GM18508 (cell line): ENCODE measurements around the gene PLXNA2.

Experiments used
- ATAC-seq: cut with Tn5 transposase; IDR thresholded peaks from one replicate; pipeline ENCODE4 v1.9.1; 2021; ENCODE audit warnings: moderate number of reproducible peaks; ENCODE audit not compliant: insufficient read depth, unreplicated experiment

The PLXNA2 gene

DNA sequence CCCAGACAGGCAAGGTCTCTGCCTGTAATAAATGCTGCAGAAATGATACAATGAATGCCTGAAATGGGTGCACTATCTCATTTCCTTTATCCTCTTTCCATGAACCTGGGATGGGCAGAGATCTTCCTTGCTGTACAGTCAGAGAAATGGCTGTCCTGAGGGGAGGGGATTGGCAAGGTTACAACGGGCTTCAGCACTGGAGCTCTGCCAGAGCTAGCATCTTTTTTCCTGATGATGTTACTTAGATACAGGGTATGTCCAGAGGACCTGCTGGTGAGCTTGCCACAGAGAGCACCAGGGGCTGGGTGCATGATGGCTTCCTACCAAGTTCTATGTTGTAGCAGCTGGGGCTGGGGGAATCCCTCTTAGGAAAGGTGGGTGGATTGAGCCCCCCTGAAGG is 115.1 kb downstream of the PLXNA2 start:
- no peak for ATAC-seq

DNA sequence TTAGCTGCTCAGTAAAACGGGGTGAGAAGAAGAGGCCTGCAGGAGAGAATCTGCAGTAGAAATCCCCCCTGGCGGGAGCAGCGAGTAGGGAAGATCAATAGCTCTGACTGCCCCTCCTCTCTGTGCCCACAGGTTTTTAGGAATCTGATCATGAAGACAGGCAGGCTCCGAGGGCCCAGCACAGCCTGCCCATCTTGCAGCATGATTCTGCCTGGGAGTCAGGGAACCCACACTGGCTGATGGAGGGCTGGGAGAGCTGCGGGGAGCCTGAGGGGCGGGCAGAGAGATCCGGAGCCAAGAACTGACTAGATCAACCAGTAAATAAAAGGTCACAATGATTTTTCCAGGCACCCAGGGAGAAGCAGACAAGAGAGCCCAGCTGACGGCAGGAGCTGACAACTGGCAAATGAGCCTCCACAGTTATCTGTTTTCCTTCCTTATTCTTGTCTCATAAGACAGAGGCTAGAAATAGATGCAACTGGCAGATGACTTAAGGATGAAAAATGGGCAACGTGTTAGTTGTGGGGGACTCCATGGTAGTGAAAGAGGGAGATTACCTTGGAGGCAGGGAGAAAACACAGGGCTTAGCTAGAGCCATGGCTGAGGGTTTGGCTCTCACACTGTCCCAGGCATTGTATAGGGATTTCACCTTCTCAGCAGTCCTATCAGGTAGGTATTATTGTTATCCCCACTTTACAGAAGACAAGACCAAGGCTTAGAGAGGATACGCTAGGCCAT is 116.2 kb downstream of the PLXNA2 start:
- ATAC-seq = no peak

DNA sequence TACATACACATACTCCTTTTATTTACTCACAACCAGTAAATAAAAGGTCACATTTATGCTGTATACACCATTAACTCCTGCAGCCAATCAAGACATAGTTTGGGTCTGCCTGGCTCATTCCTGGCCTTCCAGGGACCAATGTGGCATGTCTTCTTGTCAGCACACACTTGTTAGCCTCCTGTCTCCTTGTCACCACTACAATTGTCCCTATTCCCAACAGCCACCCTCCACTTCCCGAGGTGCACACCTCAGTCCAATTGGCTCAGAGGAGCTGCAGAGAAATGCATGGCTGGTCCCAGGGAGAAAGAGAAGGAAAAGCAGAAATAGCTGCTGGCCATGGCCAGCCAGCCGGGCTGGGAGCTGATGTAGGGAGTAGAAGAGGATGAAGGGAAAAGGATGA is 116.9 kb downstream of the PLXNA2 start:
- no peak for ATAC-seq

DNA sequence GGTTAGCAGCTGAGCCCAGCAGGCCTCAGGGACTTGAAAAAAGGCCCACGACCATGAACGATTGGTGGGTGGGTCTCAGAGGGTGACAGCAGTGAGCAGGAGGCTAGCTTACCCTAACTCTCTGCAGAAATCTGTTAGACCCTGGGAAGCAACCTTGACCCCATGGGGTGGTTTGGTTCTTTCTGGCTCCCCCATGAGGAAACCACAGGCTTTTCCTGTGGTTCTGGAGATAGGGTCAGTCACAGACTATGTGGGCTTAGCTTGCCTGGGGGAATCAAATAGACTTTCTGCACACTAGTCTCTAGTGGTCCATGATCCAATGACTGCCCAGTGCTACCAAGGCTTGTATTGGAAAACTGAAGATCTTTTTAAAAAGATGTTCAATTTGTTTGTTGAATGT is 118.1 kb downstream of the PLXNA2 start:
- ATAC-seq = no peak

DNA sequence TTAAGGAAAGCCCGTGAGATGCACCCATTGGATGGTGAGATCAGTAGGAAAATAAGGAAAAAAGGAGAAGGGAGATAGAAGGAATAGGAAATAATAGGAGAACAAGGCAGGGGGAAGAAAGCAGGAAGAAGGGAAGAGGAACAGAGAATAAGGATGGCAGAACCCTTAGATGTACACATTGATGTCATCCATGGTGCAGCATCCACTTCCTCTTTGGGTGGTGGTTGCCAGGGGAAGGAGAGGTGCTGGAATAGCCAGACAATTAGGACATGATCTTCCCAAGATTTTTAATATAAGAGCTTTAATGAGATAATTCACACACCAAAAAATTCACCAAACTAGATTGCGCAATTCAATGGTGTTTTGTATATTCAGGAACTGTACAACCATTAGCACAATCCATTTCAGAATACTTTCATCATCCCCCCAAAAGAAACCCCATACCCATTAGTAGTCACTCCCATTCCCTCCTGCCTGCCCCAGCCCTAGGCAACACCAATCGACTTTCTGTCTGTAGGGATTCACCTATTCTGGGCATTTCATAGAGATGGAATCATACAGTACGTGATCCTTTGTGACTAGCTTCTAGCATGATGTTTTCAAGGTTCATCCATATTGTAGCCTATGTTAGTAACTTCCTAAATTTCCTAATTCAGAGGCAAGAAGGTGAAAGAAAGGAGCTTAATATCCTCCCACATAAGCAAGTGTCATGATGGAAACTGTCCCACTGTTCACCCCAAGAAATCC is 121.4 kb downstream of the PLXNA2 start:
- ATAC-seq = no peak

DNA sequence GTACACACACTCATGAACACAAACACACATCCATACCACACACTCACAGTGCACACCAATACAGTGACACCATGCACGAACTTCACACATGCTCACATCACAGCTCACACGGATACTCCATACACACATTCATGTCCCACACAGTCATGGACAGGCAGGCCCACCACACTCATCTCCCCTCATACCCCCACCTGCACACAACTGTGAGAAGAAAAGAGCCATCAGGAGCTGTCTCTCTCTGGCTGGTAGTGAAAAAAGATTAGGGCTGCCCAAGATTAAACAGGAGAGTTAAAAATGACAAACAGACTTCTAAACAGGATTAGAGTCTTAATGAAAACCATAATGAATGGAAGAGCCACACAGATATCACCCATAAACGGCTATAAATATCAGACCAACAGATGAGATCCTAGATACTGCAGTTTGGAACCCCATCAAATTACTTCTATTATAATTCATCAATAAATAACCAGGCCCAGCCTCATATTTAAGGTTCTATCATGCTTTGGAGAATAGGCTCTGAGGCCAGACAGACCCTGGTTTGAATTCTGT is 122.3 kb downstream of the PLXNA2 start:
- ATAC-seq = no peak

DNA sequence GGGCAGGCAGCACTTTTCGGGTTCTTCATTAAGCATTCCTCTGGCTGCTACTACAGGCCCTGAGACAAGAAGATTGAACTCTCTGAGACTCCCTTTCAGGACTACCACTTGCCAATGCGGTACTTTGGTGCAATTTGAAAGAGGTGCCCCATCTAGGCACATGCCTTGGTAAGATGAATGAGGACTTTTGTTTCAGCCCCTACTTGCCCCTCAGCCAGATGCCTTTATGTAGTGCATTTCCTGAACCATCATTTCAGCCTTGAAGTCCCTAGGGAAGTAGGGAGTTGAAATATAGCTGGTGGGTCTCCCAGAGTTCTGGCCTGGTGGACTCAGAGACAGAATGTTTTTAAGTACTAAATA is 123.8 kb downstream of the PLXNA2 start:
- no peak for ATAC-seq

DNA sequence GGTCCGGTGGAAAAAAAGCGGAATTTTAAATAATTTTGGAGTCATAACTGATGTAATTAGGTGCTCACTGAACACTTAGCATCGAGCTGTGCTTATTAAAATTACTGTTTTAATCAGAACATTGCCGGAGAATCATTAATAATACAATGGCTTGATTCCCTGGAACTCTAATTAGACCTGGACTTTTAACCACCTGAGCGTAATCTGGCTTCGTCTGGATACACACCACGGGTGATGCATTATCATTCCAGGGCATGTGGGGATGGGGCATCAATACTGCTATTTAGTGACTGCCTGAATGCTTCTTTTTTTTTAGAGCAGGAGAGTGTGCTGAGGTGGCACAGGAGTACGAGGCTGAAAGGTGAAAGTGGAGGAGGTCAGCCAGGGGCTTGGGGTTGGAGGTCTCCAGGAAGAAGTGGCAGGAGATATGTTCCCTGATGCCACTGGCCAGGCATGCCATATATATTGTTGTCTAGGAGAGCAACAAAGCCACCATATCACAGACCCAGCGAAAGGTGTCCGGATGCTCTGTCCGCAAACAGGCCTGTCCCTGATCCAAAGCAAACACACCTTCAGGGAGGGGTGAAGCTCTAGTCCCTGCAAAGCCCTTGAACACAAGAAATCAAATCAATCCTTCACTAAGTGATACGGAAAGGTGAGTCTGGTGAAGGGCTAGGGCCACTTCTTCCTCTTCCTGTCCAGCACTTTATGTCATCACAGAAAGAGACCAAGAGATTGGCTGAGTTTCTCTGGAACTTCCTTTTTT is 125.2 kb downstream of the PLXNA2 start:
- ATAC-seq = no peak

DNA sequence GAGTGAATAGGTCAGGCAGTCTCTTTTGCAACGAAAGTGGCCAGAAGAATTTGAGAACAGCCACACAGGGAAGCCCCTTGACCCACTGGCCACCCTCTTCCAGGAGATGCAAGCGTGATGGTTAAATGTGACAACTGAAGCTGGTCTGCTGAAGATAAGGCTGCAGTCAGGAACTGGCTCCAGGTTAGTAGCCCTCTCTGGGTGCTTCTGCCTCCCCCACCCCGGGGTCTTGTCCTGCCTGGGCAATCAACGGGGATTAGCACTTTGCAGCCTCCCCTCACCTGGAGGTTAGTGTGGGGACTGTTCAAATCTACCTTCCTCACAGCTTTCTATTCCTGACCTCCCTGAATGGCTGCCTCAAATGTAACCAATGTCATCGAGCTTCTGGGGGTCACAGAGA is 125.9 kb downstream of the PLXNA2 start:
- ATAC-seq = no peak

DNA sequence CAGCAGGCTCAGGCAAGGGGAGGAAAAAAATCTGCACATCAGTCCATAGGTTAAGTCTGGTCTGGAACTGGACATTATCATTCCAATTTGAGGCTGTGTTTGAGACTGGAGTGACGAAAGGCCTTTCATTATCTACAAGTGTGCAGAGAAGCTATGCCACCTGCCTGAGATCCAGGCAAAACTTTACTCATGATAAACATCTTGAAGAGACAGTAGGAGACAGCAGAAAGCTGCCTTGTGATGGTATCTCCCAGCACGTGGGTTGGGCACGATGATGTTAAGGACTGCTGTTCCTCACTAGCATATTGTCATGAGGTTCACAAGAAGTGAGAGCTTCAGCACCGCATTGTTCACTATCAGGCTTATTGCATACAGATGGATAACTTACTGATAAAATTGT is 126.4 kb downstream of the PLXNA2 start:
- no peak for ATAC-seq

DNA sequence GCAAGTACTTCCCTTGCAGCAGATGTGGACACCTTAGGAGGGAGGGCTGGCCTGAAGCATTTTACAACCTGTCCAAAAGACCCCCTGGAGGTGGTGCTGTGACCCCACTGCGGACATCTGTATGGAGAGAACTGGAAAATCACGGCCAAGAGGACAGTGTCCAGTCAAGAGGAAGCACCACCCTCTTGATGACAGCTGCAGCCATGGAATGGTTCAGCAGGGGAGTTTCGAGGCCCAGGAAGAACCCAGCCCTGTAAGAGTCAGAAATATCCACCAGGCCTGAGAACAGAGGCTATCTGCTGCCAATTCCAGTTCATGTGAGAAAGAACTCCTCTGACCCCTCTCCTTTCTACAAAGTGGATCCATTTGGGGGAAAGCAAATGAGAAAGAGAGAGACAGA is 126.8 kb downstream of the PLXNA2 start:
- no peak for ATAC-seq

DNA sequence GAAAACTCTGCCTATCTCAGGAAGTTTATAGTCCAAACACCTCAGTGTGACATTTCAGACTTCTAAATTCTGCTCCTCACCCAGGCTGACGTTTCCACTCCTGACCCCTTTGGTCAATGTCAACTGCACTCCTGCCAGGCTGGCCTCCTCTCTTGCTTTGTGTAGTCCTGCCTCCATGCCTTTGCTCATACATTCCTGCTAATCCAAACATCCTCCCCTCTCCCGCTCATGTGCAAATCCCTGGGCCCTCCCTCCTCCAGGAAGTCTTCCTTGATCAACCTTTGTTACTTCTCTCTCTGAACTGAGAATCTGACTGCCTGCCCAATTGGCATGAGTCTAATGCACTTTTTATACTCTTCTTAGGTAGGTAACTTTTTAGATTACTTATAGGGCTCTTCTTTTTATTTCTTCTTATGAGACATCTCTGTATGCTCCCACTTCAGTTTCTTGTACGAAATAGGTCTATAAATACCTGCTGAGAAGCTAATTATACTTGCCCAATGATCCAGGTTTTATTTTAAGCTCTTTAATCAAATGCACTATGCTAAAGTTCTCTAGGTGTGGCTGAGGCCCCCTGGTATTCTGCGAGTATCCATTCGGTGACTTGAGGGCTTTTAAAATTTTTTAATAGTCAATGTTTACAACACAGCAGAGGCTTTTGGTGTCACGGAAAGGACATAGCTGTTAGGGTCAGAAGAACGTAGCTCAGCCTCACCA is 128.1 kb downstream of the PLXNA2 start:
- no peak for ATAC-seq

DNA sequence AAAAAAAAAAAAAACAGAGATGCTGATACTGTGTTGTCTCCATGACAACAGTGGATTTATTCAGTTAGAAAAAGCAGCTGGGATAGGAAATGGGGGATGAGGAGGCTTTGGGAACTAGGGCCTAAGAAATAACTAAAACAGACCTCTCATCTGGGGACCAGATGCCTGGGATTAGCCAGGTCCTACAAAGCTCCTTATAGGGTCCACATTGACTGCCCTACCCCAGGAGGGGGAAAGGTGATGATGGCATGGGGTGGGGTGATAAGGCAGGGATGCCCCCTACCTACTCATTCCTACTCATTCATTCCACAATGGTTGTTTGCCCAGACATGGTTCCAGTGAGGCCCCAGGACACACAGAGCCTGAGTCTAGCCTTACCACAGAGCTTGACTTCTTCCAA is 131.2 kb downstream of the PLXNA2 start:
- no peak for ATAC-seq

DNA sequence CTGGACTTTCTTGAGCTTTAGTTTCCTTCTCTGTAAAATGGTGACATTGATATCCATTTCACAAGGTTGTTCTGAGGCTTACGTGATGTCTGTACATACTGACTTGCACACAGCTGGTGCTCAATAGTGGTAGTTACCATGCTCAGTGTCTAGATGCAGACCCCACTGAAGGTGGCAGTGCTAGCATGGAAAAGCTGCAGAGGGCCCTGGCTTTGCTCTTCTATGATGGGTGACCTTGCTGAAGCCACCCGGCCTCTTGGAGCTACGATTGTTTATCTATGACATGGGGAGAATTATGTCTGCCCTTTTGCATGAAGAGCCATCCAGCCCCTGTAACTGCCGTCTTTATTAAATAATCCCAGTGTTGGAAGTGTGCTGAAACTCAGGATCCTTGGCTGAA is 131.8 kb downstream of the PLXNA2 start:
- no peak for ATAC-seq

DNA sequence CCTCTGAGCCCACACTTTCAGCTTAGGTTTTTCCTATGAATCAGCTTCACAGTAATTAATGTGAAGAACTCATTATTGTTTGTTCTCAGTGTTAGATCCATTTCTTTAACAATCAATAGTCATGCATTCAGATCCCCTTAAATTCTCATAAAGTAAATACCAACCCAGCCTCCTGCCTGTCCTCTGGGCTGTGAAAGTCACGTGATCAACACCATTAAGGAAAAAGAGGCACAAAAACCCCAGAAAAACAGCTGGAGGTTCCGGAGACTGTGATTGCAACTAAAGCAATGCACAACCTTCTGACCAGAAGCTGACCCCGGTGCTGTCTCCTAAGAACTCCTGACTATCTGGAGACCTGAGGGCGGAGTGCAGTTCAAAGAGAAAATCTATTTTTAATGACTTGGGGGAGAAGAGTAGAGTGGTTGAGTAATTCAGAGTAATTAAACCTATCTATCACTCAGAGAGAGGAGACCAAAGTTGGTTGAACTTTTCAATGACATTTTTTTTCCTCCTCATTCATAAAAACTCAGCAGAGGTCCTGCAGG is 132.5 kb downstream of the PLXNA2 start:
- no peak for ATAC-seq

DNA sequence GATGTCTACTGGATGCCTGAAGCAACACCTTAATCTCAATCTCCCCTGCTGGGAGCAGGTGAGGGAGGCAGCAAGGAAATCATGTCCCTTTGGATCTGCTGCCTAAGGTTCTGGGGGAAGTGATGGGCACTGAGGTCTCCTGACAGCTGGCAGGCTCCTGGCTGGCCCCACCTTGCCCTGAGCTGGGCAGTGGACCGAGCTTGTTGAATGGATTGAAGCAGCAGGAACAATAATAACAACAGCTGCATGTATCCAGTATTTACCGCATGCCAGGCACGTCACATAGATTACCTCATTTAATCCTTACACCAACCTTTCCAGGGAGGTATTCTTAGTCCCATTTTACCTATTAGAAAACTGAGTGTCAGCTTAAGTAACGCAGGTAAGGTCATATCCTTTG is 133.9 kb downstream of the PLXNA2 start:
- no peak for ATAC-seq

DNA sequence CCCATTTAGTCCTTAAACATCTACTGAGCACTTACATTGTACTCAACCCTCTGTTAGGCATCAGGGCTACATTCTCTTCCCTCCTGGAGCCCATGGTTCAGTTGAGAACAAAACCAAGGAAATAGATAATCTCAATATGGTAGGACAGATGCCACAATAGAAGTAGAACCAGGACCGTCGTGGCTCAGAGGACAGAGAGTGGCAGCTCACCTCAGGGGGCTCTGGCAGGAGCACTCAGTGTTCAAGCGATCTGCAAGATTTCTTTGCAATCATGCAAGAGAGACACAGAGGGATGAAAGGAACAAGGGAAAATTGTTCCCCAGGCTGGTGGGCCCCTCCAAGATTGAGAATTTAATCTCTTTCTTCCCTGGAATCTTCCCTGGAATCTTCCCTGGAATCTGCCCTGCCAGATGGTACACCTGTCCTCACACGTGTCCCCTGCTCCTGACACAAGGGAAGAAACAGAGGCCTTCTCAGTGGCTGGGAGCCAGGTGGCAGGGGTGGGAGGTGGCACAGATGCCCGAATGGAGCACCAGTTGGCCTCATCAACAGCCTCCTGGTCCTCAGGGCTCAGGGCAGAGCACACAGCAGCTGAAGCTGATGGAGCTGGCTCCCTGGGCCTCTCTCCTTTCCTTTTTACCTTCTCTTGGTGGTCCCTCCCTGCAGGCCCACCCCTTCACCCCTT is 135.4 kb downstream of the PLXNA2 start:
- ATAC-seq = no peak

DNA sequence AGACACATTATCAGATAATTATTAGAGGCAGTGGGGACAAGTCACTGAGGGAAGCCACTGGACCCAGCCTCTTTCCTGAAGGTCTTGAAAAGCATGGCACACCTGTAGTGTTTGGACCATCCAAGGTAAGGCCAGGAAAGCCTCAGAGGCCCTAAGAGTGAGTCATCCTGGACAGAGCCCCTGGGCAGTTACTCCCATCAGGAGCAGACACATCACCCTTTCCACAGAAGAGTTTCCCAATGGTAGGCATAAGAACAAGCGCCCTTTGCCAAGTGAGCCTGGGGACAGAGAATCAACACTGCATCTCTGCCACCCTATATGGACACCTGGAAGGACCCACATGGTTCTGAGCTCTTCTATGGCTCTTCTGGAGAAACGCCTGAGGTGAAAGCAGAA is 136.0 kb downstream of the PLXNA2 start:
- ATAC-seq = no peak

DNA sequence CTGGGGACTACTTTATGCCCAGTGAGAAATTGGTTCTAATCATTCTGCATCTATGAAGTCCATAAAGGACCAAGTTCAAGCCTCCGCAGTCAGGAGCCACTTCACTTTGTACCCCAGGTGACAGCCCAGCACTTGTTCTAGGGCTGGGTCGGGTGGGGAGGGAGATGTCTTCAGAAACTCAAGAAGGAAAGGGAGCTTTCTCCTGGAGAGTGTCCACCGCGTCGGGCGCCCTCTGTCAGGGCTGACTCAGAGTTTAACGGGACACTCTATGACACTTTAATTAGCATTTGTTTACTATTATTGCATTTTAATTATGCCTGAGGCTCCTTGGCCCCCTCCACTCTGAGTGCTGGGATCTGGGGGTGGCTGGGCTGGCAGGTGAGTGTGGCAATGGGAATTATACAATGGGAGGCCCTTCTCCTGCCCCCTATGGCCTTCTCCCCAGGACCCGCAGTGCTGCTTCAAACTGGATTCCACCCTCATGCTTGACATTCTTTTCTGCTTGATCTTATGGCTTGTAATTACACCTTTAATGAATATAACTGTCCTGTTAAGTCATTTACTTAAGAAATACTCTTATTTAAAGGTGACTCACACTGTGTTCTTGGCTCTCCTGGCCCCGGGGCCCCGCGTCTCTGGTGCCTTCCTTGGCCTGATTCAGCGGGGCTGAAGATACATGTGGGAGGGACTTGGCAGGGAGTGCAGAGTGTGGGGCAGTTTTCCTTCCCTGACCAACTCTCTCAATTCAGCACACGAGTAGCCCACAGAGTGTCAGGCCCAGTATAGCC is 136.6 kb downstream of the PLXNA2 start:
- ATAC-seq = no peak
